DND-41 (cell line): ENCODE results near the gene NEB.

ENCODE experiments used
- ATAC-seq: fragments of 200-7000 bp; cut with Tn5 transposase; 3 replicates; pipeline ENCODE4 v1.9.1; 2021; ENCODE audit warnings: low read depth; ENCODE audit not compliant: insufficient read depth
- DNase-seq: peaks from one replicate; pipeline ENCODE4 v3.0.0-alpha.2; 2020
- H2AFZ ChIP-seq: 2 replicates; pipeline ENCODE4 v1.6.0; 2012; ENCODE audit warnings: low read depth, low read length
- H3K27ac ChIP-seq: 2 replicates; pipeline ENCODE4 v1.5.1; 2012; ENCODE audit warnings: low read length, inconsistent platforms
- H3K27me3 ChIP-seq: fragments of 200-600 bp; sonication (generic); 2 replicates; pipeline ENCODE4 v1.6.0; 2012; ENCODE audit warnings: low read length, mild to moderate bottlenecking, inconsistent platforms; ENCODE audit not compliant: insufficient read depth, poor library complexity
- H3K36me3 ChIP-seq: 2 replicates; pipeline ENCODE4 v1.5.1; 2012; ENCODE audit warnings: low read length, inconsistent platforms; ENCODE audit not compliant: insufficient read depth
- H3K4me1 ChIP-seq: 2 replicates; pipeline ENCODE4 v1.5.1; 2012; ENCODE audit warnings: mild to moderate bottlenecking, low read length; ENCODE audit not compliant: insufficient read depth
- H3K4me2 ChIP-seq: 2 replicates; pipeline ENCODE4 v1.6.0; 2012; ENCODE audit warnings: mild to moderate bottlenecking, moderate library complexity, low read length, inconsistent platforms; ENCODE audit not compliant: insufficient read depth
- H3K4me3 ChIP-seq, 2 experiments: fragments of 200-600 bp in 1 of 2; shearing (Covaris generic) in 1 of 2; 2 replicates each; pipeline ENCODE4 v1.5.1; 2012 to 2016; ENCODE audit warnings: inconsistent platforms in 2 of 2, low read length in 2 of 2, mild to moderate bottlenecking in 2 of 2, low read depth in 1 of 2, moderate library complexity in 1 of 2
- H3K79me2 ChIP-seq: 2 replicates; pipeline ENCODE4 v1.6.0; 2012; ENCODE audit warnings: low read length, inconsistent platforms; ENCODE audit not compliant: insufficient read depth
- H3K9ac ChIP-seq: 2 replicates; pipeline ENCODE4 v1.6.0; 2012; ENCODE audit warnings: low read depth, mild to moderate bottlenecking, inconsistent platforms, low read length, moderate library complexity
- H3K9me3 ChIP-seq: 2 replicates; pipeline ENCODE4 v1.5.1; 2012; ENCODE audit warnings: low read length, moderate library complexity, mild to moderate bottlenecking, inconsistent platforms; ENCODE audit not compliant: insufficient read depth, severe bottlenecking
- H4K20me1 ChIP-seq: 2 replicates; pipeline ENCODE4 v1.6.0; 2012; ENCODE audit warnings: low read length; ENCODE audit not compliant: insufficient read depth
- EZH2 ChIP-seq: IDR thresholded peaks from 3 replicates; pipeline ENCODE4 v1.6.1; 2012; ENCODE audit warnings: borderline replicate concordance, low read depth, mild to moderate bottlenecking, moderate library complexity, low read length, inconsistent platforms; ENCODE audit not compliant: severe bottlenecking
- TF ChIP-seq, protein P1 (sequence below): IDR thresholded peaks from 2 replicates; pipeline ENCODE4 v1.5.1; 2012; ENCODE audit warnings: borderline replicate concordance, low read length, moderate library complexity, mild to moderate bottlenecking; ENCODE audit not compliant: poor library complexity, severe bottlenecking; ENCODE audit errors: extremely low read depth

The NEB gene

DNA sequence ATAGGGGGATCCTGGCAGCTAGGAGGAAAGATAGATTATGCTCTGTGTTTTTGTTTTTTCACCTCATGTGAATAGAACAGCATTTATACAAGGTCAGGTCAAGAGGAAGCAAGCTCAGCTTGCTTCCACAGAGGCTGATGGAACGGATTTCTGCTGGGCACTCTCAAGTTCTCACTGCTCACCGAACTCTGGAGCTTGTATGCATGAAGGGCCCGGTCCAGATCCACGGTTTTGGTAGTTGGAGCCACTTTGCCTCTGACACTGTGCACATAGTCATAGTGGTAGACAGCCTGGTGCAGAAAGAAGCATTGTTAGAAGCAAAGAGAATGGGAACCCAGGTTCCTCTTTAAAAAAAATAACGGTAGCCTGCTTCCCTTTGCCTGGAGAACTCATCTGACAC is 182.7 kb downstream of the NEB start:
- TF ChIP-seq EZH2 = no peak
- TF ChIP-seq, protein P1, sequence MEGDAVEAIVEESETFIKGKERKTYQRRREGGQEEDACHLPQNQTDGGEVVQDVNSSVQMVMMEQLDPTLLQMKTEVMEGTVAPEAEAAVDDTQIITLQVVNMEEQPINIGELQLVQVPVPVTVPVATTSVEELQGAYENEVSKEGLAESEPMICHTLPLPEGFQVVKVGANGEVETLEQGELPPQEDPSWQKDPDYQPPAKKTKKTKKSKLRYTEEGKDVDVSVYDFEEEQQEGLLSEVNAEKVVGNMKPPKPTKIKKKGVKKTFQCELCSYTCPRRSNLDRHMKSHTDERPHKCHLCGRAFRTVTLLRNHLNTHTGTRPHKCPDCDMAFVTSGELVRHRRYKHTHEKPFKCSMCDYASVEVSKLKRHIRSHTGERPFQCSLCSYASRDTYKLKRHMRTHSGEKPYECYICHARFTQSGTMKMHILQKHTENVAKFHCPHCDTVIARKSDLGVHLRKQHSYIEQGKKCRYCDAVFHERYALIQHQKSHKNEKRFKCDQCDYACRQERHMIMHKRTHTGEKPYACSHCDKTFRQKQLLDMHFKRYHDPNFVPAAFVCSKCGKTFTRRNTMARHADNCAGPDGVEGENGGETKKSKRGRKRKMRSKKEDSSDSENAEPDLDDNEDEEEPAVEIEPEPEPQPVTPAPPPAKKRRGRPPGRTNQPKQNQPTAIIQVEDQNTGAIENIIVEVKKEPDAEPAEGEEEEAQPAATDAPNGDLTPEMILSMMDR = no peak
- Histone ChIP-seq H3K27me3 (no peaks in the 10 kb centered on the region), H3K4me3 (no peak overlapping the region), H3K27ac (no peak overlapping the region), H3K9me3 (no peaks in the 10 kb centered on the region), H3K4me1 (no peaks in the 10 kb centered on the region), H3K79me2 (no peaks in the 10 kb centered on the region), H3K36me3 (no peaks in the 10 kb centered on the region), H3K4me2 (no peak overlapping the region), H4K20me1 (no peaks in the 10 kb centered on the region), H2AFZ (no peak overlapping the region), H3K9ac (no peak overlapping the region)
- DNase-seq (no peak), ATAC-seq (no peak)

DNA sequence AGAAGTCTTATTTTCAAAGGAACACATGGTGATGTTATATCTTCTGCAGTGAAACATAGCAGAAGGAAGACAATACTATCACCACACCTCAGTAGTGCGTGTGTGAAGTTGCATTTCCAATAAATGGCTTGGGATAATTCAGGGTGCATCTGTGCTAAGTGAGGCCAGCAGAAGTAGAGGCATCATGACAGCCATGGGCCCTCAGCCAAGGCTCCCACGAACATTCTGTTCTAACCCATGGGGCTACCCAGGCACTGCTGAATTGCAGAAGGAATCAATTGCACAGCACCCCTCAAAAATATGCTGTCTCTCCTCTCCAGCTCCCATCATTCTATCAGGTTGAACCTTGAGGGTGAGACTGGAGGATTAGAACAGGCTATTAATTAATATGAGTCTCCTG is 185.1 kb downstream of the NEB start:
- TF ChIP-seq, protein P1 = no peak
- TF ChIP-seq EZH2 = no peak
- no peak for ATAC-seq
- Histone ChIP-seq H3K27ac (no peak overlapping the region), H3K9me3 (no peaks in the 10 kb centered on the region), H3K27me3 (no peaks in the 10 kb centered on the region), H3K4me2 (no peak overlapping the region), H3K9ac (no peak overlapping the region), H3K36me3 (no peaks in the 10 kb centered on the region), H3K4me3 (no peak overlapping the region), H3K79me2 (no peaks in the 10 kb centered on the region), H3K4me1 (no peaks in the 10 kb centered on the region), H4K20me1 (no peaks in the 10 kb centered on the region), H2AFZ (no peak overlapping the region)
- DNase-seq = no peak

DNA sequence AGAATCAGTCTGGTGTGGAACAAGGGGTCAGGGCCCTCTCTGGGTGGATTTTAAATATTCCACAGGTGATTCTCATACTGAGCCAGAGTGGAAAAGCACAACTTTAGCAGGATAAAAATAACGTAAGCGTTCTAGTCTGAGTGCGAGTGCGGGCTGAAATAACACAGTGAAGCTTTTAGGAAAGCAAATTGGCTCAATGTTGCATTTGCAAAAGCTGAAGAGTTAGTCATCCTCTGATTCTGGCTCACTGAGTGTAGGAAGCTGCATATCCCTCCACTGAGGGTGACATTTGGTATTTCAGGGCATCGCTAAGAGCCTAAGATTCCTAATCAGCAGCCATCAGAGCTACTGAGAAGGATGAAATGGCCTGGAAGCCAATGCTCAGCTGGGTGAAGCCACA is 189.8 kb downstream of the NEB start:
- Histone ChIP-seq H3K4me1 (no peaks in the 10 kb centered on the region), H3K79me2 (no peaks in the 10 kb centered on the region), H3K27me3 (no peaks in the 10 kb centered on the region), H3K36me3 (no peaks in the 10 kb centered on the region), H2AFZ (no peak overlapping the region), H4K20me1 (no peaks in the 10 kb centered on the region), H3K9ac (no peak overlapping the region), H3K27ac (no peak overlapping the region), H3K4me2 (no peak overlapping the region), H3K9me3 (no peaks in the 10 kb centered on the region), H3K4me3 (no peak overlapping the region)
- TF ChIP-seq, protein P1 = no peak
- TF ChIP-seq EZH2 = no peak
- DNase-seq (no peak), ATAC-seq (no peak)

DNA sequence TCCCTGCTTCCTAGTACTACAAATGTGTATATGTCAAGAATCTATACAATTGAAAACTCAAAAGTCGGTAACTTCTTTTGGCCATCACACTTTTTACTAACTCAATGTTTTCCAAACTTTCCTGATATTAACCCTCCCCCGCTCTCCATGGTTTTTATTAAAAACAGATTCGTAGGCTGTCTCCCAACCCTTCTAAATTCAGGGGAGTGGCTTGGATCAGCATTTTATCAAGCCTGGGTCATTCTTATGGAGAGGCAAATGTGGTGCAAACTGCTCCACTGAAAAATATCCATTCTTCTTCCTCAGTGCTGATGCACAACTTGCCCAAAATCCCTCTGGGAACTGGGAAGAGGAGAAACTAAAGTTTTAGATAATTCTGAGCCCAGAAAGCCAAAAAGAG is 190.4 kb downstream of the NEB start:
- Histone ChIP-seq H3K9me3 (no peaks in the 10 kb centered on the region), H3K4me1 (no peaks in the 10 kb centered on the region), H3K4me3 (no peak overlapping the region), H3K36me3 (no peaks in the 10 kb centered on the region), H3K27ac (no peak overlapping the region), H3K79me2 (no peaks in the 10 kb centered on the region), H4K20me1 (no peaks in the 10 kb centered on the region), H3K4me2 (no peak overlapping the region), H3K9ac (no peak overlapping the region), H2AFZ (no peak overlapping the region), H3K27me3 (no peaks in the 10 kb centered on the region)
- ATAC-seq (no peak), DNase-seq (no peak)
- TF ChIP-seq, protein P1 = no peak
